SU-DHL-6 (cell line): Measurements from ENCODE around the gene IRX4.

Experiments used
- H2AFZ ChIP-seq: fragments of 200-600 bp; sonication (generic); 2 replicates; pipeline ENCODE4 v1.6.1; 2014; ENCODE audit warnings: low read depth, mild to moderate bottlenecking, moderate library complexity, mixed read lengths, antibody characterized with exemption, low read length; ENCODE audit not compliant: severe bottlenecking
- H3F3A ChIP-seq: fragments of 200-600 bp; shearing (Covaris generic); 2 replicates; pipeline ENCODE4 v1.6.0; 2016; ENCODE audit warnings: antibody characterized with exemption, mild to moderate bottlenecking; ENCODE audit not compliant: insufficient read depth
- H3K27ac ChIP-seq: fragments of 200-600 bp; sonication (generic); 2 replicates; pipeline ENCODE4 v1.5.1; 2016; ENCODE audit warnings: low read depth, mild to moderate bottlenecking, low read length, moderate library complexity, mixed read lengths
- H3K27me3 ChIP-seq: fragments of 200-600 bp; sonication (generic), shearing (Covaris generic); 2 replicates; pipeline ENCODE4 v1.6.0; 2014; ENCODE audit warnings: mild to moderate bottlenecking, low read length
- H3K36me3 ChIP-seq: fragments of 200-600 bp; sonication (generic); 2 replicates; pipeline ENCODE4 v1.6.1; 2014; ENCODE audit warnings: mild to moderate bottlenecking, low read length, mixed read lengths
- H3K4me2 ChIP-seq: fragments of 300-600, 200-600 bp; shearing (Covaris generic), sonication (generic); 2 replicates; pipeline ENCODE4 v1.6.0; 2014; ENCODE audit warnings: low read length, low read depth, mild to moderate bottlenecking; ENCODE audit not compliant: poor library complexity, severe bottlenecking
- H3K4me3 ChIP-seq: fragments of 200-600 bp; sonication (generic); 2 replicates; pipeline ENCODE4 v1.5.1; 2014; ENCODE audit warnings: antibody characterized with exemption, low read length, mild to moderate bottlenecking, mixed read lengths; ENCODE audit not compliant: insufficient read depth, poor library complexity, severe bottlenecking
- H3K79me2 ChIP-seq: fragments of 200-600 bp; sonication (generic); 2 replicates; pipeline ENCODE4 v1.6.1; 2014; ENCODE audit warnings: mild to moderate bottlenecking, low read length, moderate library complexity; ENCODE audit not compliant: insufficient read depth
- H3K9ac ChIP-seq: fragments of 200-600 bp; sonication (generic); 2 replicates; pipeline ENCODE4 v1.7.0; 2014; ENCODE audit warnings: mild to moderate bottlenecking, low read length
- H3K9me2 ChIP-seq: fragments of 200-600 bp; sonication (generic); replicated peaks from 2 replicates; pipeline ENCODE4 v1.6.1; 2014; ENCODE audit warnings: low read length; ENCODE audit not compliant: insufficient read depth
- H3K9me3 ChIP-seq: fragments of 200-600 bp; sonication (generic); 2 replicates; pipeline ENCODE4 v1.6.1; 2014; ENCODE audit warnings: low read length, mixed read lengths; ENCODE audit not compliant: insufficient read depth
- H4K20me1 ChIP-seq: fragments of 200-600 bp; sonication (generic); 2 replicates; pipeline ENCODE4 v1.6.1; 2014; ENCODE audit warnings: low read depth, mild to moderate bottlenecking, antibody characterized with exemption, low read length, moderate library complexity, mixed read lengths
- EZH2phosphoT487 ChIP-seq: fragments of 200-600 bp; sonication (generic), shearing (Covaris generic); conservative IDR thresholded peaks from 2 replicates; pipeline ENCODE4 v1.6.1; 2018; ENCODE audit warnings: mild to moderate bottlenecking, antibody characterized with exemption, low read length, moderate library complexity, mixed read lengths
- TF ChIP-seq, protein P1 (sequence below): fragments of 200-600 bp; sonication (generic); IDR thresholded peaks from one replicate; pipeline ENCODE4 v1.5.1; 2017; ENCODE audit warnings: antibody characterized with exemption, mild to moderate bottlenecking, low read length, moderate library complexity; ENCODE audit not compliant: insufficient read depth, poor library complexity, severe bottlenecking

The IRX4 gene

DNA sequence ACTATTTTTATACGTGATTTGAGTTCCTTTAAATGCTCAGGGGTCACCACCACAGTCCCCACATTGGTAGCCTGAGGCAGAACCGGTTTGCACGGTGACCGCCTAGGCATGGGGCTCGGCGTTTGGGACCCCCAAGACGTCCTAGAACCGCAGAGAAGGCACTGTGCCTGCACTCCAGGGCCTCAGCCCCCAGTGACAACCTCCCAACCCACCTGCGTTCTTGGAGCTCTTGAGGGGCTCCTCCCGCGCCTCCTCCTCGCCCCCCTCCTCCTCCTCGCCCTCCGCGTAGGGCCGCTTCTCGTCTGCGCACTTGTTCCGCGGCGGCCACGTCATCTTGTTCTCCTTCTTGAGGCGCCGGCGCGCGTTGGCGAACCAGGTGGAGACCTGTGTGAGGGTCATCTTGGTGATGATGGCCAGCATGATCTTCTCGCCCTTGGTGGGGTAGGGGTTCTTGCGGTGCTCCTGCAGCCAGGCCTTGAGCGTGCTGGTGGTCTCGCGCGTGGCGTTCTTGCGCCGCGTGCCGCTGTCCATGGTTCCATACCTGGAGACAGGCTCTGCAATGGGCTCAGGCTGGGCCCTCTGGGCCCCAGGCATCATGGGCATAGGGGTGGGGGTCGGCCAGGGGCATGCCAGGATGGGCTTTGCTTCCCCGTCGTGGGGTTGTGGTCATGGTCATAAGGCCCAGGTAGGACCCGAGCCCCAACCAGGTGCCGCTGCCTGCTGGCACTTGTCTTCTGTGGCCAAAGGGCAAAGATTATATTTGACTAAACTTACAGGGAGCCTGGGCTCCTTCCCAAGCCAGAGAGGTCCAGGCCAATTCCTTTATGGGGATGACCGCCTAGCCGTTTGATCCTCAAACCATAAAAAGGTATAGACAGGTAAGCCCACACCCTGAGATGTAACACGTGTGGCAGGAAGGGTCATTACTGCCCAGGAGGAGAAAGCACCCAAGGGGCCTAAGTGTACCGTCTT lies 3.1 kb downstream of the IRX4 start:
- no peak for TF ChIP-seq EZH2phosphoT487
- TF ChIP-seq, protein P1, sequence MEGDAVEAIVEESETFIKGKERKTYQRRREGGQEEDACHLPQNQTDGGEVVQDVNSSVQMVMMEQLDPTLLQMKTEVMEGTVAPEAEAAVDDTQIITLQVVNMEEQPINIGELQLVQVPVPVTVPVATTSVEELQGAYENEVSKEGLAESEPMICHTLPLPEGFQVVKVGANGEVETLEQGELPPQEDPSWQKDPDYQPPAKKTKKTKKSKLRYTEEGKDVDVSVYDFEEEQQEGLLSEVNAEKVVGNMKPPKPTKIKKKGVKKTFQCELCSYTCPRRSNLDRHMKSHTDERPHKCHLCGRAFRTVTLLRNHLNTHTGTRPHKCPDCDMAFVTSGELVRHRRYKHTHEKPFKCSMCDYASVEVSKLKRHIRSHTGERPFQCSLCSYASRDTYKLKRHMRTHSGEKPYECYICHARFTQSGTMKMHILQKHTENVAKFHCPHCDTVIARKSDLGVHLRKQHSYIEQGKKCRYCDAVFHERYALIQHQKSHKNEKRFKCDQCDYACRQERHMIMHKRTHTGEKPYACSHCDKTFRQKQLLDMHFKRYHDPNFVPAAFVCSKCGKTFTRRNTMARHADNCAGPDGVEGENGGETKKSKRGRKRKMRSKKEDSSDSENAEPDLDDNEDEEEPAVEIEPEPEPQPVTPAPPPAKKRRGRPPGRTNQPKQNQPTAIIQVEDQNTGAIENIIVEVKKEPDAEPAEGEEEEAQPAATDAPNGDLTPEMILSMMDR = no peak
- H3K4me2 ChIP-seq = no peak overlapping the region
- no peaks in the 10 kb centered on the region for H3F3A ChIP-seq
- H4K20me1 ChIP-seq = no peaks in the 10 kb centered on the region
- no peak overlapping the region for H2AFZ ChIP-seq
- H3K36me3 ChIP-seq = no peaks in the 10 kb centered on the region
- no peaks in the 10 kb centered on the region for H3K27me3 ChIP-seq
- H3K4me3 ChIP-seq = no peak overlapping the region
- no peak overlapping the region for H3K27ac ChIP-seq
- no peaks in the 10 kb centered on the region for H3K79me2 ChIP-seq
- H3K9ac ChIP-seq = no peak overlapping the region
- H3K9me3 ChIP-seq = no peaks in the 10 kb centered on the region
- H3K9me2 ChIP-seq = no peaks in the 10 kb centered on the region

DNA sequence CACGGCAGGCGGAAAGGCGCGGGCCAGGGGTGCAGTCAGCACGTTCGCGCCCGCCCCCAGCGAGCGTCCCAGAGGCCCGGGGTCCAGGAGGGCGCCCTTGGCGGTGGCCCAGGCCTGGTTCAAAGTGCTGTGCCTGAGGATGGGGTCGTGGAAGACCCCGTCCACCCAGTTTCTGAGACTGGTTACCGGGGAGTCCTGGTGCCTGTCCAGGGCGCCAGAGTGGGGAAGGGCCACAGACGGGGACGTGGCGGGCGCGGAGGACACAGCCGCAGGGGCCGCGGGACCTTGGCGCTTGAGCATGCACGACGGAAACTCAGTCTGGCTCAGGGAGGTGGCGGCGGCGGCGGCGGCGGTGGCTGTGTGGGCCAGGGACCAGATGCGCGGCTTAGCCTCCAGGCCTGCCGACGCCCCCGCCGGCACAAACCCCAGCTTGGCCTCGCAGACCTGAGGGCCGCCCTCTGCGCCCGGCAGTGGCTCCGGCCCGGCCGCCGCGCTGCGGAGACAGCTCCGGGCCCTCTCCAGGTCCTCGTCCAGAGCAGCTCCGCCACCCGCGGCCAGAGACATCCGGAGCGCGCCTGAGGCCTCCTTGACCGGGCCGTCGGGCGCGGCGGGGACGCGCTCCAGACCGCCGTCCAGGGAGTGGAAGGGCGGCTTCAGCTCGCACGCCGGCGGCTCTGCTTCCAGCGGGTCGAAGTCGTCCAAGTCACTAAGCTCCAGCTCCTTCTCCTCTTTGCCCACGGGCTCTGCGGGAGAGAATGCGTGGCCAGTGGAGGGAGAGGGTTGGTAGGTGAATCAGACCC lies 4.5 kb downstream of the IRX4 start:
- no peaks in the 10 kb centered on the region for H3K27me3 ChIP-seq

DNA sequence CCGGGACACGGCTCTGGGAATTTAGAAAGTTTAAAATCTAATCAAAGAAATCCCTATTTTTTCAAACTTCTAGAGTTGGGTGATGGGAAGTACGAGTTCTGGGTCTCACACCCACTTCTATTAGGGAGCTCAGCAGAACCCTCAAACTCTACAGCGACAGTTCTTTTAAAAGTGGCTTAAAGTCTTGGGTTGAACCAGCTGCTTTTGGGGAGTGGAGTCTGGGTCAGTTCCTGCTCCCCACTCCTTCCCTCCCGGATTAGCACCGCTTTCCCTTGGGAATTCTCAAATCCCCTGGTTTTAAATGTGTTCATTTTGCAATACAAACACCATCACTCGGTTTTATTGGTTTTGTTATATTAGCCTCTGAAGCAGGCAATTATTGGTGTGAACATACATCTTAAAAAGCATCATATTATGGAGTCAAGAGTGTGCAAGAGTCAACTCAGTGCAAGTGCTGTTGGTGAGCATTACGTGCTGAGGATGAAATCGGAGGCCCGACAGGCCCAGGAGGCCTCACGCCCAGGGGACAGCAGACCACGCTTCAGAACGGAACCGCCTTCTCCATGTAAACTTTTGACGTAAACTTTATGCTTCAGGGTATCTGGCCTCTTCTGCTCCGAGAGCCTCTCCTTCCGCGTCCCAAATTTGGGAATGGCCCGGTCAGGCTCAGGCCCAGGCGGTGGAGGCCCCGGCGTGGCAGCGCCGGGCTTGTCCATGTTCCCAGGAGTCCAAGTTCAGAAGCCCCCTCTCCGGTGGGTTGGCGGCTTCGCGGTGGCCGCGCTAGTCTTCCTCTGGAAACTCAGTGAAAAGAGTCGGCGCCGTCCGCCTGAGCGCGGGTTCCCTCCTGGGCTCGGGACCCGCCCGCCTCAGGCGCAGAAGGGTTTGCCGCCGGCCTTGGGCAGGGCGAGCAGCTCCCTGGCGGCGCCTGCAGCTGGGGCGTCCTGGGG lies 5.3 kb downstream of the IRX4 start:
- Histone ChIP-seq H3K36me3 (no peaks in the 10 kb centered on the region), H3K9ac (no peak overlapping the region), H3K79me2 (no peaks in the 10 kb centered on the region), H3K4me2 (no peak overlapping the region), H3K4me3 (no peak overlapping the region), H2AFZ (no peak overlapping the region), H3F3A (no peaks in the 10 kb centered on the region), H4K20me1 (no peaks in the 10 kb centered on the region), H3K9me2 (no peaks in the 10 kb centered on the region), H3K27ac (no peak overlapping the region), H3K27me3 (no peaks in the 10 kb centered on the region), H3K9me3 (no peaks in the 10 kb centered on the region)
- TF ChIP-seq EZH2phosphoT487 = no peak
- TF ChIP-seq, protein P1 = no peak

More for the DNA sequence above, 4.5 kb downstream of the IRX4 start:
- TF ChIP-seq, protein P1 = no peak
- TF ChIP-seq EZH2phosphoT487 = no peak
- Histone ChIP-seq H3K27ac (no peak overlapping the region), H3K36me3 (no peaks in the 10 kb centered on the region), H3K4me3 (no peak overlapping the region), H3K9me2 (no peaks in the 10 kb centered on the region), H2AFZ (no peak overlapping the region), H3K9me3 (no peaks in the 10 kb centered on the region), H3K79me2 (no peaks in the 10 kb centered on the region), H3K9ac (no peak overlapping the region), H3K4me2 (no peak overlapping the region), H4K20me1 (no peaks in the 10 kb centered on the region), H3F3A (no peaks in the 10 kb centered on the region)
